Breast epithelium (tissue), 4 donors: ENCODE results near the gene SCAF8. TPM values are rescaled to one million over a fixed set of nuclear protein-coding genes. Genes with fewer than 3 reads are reported as not detected.

Experiments
- DNase-seq, 2 donors: peaks; one replicate each; pipeline ENCODE4 v3.0.0-alpha.2; 2019; ENCODE audit warnings: low spot score in 2 of 2
- H3K27ac ChIP-seq, 2 donors: fragments of 200-600 bp; sonication (generic) in 1 of 2; one replicate each; pipeline ENCODE4 v1.5.1; 2016 to 2019; ENCODE audit warnings: mild to moderate bottlenecking in 1 of 2
- H3K27me3 ChIP-seq, 2 donors: fragments of 200-600 bp; sonication (generic) in 1 of 2; one replicate each; pipeline versions ENCODE4 v1.5.1 to v1.6.0; 2017 to 2019; ENCODE audit warnings: control low read depth in 1 of 2, mild to moderate bottlenecking in 1 of 2
- H3K36me3 ChIP-seq: fragments of 200-600 bp; one replicate; pipeline ENCODE4 v1.5.1; 2019
- H3K4me1 ChIP-seq, 2 donors: fragments of 200-600 bp; sonication (generic); one replicate each; pipeline ENCODE4 v1.5.1; 2016 to 2019; ENCODE audit warnings: control low read depth in 1 of 2
- H3K4me3 ChIP-seq, 3 donors: fragments of 200-600 bp; sonication (generic); 1 replicate in 2 of 3; 2 replicates in 1 of 3; pipeline ENCODE4 v1.5.1; 2016 to 2019; ENCODE audit warnings: mild to moderate bottlenecking in 3 of 3, moderate library complexity in 2 of 3
- H3K9me3 ChIP-seq, 2 donors: fragments of 200-600 bp; sonication (generic) in 1 of 2; one replicate each; pipeline ENCODE4 v1.5.1; 2016 to 2019; ENCODE audit warnings: control low read depth in 1 of 2
- POLR2A ChIP-seq: fragments of 450-650 bp; IDR thresholded peaks from one replicate; pipeline ENCODE4 v1.6.1; 2016; ENCODE audit warnings: antibody characterized with exemption, mild to moderate bottlenecking, moderate library complexity
- POLR2AphosphoS5 ChIP-seq, 3 donors: sonication (generic); formaldehyde crosslinking; IDR thresholded peaks; one replicate each; pipeline ENCODE4 v1.6.1; 2017; ENCODE audit warnings: antibody characterized with exemption in 3 of 3
- intact Hi-C: fragments of 100-400 bp; cut with DNase I; formaldehyde crosslinking; loops from one replicate; pipeline ENCODE4 v1.15.1; 2023; ENCODE audit warnings: low total_unique reads
- total RNA-seq, 3 donors: library from RNA; depleted of rRNA; stranded (reverse); fragments of >200 nt; gene quantifications; one replicate each; pipeline ENCODE4 v1.1.0, GENCODE V29; 2016
- TF ChIP-seq, protein P1 (sequence below), 3 donors: fragments of 450-650 bp; IDR thresholded peaks; one replicate each; pipeline ENCODE4 v1.5.1; 2016 to 2017; ENCODE audit warnings: antibody characterized with exemption in 3 of 3, mild to moderate bottlenecking in 3 of 3, moderate library complexity in 3 of 3

Gene SCAF8
- total RNA-seq, 3 donors from 2014 or later = 38.9 to 58.0 (median 41.0) TPM

DNA sequence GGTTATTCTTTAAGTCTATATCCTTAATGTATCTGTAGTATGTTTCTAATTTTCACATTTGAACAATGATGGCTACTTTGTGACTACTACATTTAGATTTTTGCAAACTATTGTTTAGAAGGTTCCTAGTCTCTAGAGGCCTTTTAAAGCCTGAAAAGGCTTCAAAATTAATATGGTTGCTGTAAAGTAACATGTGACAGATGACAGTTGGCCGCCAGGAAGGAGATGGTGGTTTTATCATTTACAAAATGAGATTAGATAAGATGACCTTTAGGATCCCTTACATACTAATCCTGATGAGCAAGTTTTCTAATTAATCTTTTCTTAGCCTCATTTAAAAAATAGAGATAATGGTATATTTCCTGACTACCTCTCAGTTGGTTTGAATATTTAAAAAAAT, 18.8 kb downstream of the SCAF8 start:
- Histone ChIP-seq H3K36me3 (no peaks in the 10 kb centered on the region), H3K27me3 (no peaks in the 10 kb centered on the region), H3K9me3 (no peaks in the 10 kb centered on the region), H3K4me1 (no peaks in the 10 kb centered on the region), H3K27ac (no peak overlapping the region), H3K4me3 (no peak overlapping the region)
- TF ChIP-seq, protein P1, sequence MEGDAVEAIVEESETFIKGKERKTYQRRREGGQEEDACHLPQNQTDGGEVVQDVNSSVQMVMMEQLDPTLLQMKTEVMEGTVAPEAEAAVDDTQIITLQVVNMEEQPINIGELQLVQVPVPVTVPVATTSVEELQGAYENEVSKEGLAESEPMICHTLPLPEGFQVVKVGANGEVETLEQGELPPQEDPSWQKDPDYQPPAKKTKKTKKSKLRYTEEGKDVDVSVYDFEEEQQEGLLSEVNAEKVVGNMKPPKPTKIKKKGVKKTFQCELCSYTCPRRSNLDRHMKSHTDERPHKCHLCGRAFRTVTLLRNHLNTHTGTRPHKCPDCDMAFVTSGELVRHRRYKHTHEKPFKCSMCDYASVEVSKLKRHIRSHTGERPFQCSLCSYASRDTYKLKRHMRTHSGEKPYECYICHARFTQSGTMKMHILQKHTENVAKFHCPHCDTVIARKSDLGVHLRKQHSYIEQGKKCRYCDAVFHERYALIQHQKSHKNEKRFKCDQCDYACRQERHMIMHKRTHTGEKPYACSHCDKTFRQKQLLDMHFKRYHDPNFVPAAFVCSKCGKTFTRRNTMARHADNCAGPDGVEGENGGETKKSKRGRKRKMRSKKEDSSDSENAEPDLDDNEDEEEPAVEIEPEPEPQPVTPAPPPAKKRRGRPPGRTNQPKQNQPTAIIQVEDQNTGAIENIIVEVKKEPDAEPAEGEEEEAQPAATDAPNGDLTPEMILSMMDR (IDR thresholded peaks at IDR 0.05) = no peak
- TF ChIP-seq POLR2A (no peak), POLR2AphosphoS5 (IDR thresholded peaks at IDR 0.05) (no peak)
- no peak for DNase-seq
- intact Hi-C loops = no loop called here

DNA sequence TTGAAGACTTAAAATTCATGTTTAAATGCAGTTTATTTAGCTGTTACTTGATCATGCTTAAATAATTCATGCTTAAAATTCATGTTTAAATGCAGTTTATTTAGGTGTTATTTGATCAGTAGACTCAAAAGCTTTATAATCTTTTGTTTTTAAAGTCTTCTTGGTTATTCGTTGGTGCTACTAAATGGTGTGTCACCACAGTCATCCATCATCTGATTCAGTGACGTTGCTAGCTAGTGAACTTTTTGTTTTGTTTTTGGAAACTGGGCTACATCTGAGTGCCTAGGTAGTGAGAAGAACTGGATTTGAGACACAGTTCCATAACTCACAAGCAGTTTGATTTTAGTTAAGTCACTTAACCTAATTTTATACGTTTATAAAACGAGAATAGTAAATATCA, 20.9 kb downstream of the SCAF8 start:
- no peak overlapping the region for H3K4me3 ChIP-seq
- no peaks in the 10 kb centered on the region for H3K36me3 ChIP-seq
- no peak for DNase-seq
- H3K9me3 ChIP-seq = no peaks in the 10 kb centered on the region
- no peaks in the 10 kb centered on the region for H3K4me1 ChIP-seq
- intact Hi-C loops = no loop called here
- H3K27me3 ChIP-seq = no peaks in the 10 kb centered on the region
- no peak overlapping the region for H3K27ac ChIP-seq
- TF ChIP-seq, protein P1 (IDR thresholded peaks at IDR 0.05) = no peak
- TF ChIP-seq POLR2A (no peak), POLR2AphosphoS5 (IDR thresholded peaks at IDR 0.05) (no peak)

DNA sequence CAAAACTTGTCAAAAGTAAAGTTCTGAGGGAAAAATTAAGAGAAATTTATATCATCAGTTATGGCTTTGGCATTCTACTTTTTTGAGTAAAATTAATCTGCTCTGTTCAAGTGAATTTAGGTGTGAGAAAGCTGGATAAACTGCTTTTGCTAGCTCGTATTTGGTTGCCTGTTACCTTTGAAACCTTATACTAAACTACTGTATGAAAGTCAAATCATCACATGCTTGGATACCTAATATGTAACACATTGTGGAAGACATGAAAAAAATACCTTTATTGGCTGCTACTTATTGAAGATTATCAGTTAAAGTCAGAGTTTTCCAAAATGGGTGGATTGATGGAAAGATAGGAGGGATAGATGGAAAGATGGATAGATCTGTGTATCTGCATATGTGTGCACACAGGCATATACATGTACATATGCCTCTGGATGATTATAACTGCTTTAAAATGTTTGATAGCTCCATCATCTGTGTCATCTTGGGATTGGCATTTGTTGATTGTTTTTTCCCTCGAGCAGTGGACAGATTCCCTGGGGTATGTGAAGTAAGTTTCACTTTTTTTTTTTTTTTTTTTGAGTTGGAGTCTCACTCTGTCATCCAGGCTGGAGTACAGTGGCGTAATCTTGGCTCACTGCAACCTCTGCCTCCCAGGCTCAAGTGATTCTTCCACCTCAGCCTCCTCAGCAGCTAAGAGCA, 24.3 kb downstream of the SCAF8 start:
- H3K9me3 ChIP-seq = no peaks in the 10 kb centered on the region
- no peak for TF ChIP-seq POLR2A
- TF ChIP-seq POLR2AphosphoS5 (IDR thresholded peaks at IDR 0.05) = no peak
- TF ChIP-seq, protein P1 (IDR thresholded peaks at IDR 0.05) = no peak
- no peak overlapping the region for H3K27ac ChIP-seq
- H3K27me3 ChIP-seq = no peaks in the 10 kb centered on the region
- no peaks in the 10 kb centered on the region for H3K36me3 ChIP-seq
- H3K4me1 ChIP-seq = no peaks in the 10 kb centered on the region
- DNase-seq = no peak
- H3K4me3 ChIP-seq = no peak overlapping the region
- intact Hi-C loops = no loop called here

DNA sequence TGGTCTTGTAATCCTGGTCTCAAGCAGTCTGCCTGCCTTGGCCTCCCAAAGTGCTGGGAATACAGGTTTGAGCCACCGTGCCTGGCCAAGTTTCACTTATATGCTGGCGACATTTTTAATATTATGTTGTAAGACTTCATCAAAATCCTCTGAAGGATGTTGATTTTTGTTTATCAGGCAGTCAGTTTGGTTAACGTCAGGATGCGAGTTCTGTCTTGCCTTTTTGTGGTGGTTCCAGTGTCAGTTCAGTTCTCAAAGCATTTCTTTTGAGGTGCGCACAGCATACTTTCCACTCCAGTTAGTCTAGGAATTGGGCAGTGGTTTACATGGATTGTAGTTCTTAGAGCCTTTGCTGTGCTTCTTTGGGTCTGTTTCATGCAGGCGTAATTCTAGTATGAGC, 24.9 kb downstream of the SCAF8 start:
- intact Hi-C loops = no loop called here
- Histone ChIP-seq H3K9me3 (no peaks in the 10 kb centered on the region), H3K4me1 (no peaks in the 10 kb centered on the region), H3K27ac (no peak overlapping the region), H3K4me3 (no peak overlapping the region), H3K27me3 (no peaks in the 10 kb centered on the region), H3K36me3 (no peaks in the 10 kb centered on the region)
- TF ChIP-seq, protein P1 (IDR thresholded peaks at IDR 0.05) = no peak
- TF ChIP-seq POLR2A (no peak), POLR2AphosphoS5 (IDR thresholded peaks at IDR 0.05) (no peak)
- DNase-seq = no peak

DNA sequence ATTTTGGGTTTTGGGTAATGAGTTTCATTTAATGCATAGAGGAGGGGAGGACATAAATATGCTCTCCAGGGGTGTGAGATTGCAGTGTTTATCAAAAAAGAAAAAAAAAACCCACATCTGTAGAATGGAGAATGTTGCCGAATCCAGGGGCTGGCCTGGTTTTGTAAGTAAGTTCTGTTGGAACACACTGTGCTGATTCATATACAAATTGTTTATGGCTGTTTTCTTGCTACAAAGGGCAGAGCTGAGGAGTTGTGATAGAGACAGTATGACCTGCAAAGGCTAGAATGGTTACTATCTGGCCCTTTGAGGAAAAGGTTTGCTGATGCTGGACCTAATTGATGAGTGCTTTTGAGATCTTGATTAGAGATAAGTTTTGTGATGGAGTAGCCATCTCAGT, 30.4 kb downstream of the SCAF8 start:
- intact Hi-C loops = no loop called here
- TF ChIP-seq POLR2AphosphoS5 (IDR thresholded peaks at IDR 0.05) (no peak), POLR2A (no peak)
- H3K27me3 ChIP-seq = no peaks in the 10 kb centered on the region
- no peaks in the 10 kb centered on the region for H3K36me3 ChIP-seq
- no peaks in the 10 kb centered on the region for H3K9me3 ChIP-seq
- peaks cover 0 to 8% of the 10 kb centered on the region in 2 donors for H3K4me1 ChIP-seq
- H3K27ac ChIP-seq = no peak overlapping the region
- DNase-seq = no peak
- no peak overlapping the region for H3K4me3 ChIP-seq
